Measurements from ENCODE around the gene NT5DC3.
"Not testable (repeated sequence)": the region's sequence is repeated elsewhere in the genome, so short reads cannot be mapped to it uniquely, and the experiment has no call there.

Gene NT5DC3

DNA sequence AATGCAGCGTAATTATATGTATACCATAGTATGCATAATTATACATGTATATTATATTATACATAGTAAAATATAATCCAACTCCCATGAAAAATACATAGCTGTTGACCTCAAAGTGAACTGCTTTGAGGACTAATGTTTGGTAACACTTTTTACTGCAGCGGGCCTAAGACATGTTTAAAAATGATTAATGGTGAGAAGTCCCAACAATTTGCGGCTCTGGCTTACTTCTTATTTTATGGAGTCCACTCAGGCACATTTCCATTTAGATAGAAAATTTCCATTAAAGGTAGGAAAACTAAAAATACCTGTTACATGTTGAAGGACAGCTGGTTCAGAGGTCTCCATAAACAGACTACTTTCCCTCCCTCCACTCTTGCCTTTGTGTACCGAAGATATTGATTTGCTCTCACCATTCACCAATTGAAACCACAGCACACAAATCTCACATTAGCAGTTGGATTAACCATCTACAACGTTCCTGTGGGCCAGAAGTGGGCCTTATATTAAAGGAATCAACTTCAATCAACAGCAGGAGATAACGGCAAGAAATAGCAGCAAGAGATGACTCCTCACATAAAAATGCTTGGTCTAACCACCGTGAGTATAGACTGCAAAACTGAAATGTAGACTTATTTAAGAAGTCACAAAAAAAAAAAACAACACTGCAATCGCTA, 14.1 kb upstream of the NT5DC3 start:
- DNase-seq: no peak

DNA sequence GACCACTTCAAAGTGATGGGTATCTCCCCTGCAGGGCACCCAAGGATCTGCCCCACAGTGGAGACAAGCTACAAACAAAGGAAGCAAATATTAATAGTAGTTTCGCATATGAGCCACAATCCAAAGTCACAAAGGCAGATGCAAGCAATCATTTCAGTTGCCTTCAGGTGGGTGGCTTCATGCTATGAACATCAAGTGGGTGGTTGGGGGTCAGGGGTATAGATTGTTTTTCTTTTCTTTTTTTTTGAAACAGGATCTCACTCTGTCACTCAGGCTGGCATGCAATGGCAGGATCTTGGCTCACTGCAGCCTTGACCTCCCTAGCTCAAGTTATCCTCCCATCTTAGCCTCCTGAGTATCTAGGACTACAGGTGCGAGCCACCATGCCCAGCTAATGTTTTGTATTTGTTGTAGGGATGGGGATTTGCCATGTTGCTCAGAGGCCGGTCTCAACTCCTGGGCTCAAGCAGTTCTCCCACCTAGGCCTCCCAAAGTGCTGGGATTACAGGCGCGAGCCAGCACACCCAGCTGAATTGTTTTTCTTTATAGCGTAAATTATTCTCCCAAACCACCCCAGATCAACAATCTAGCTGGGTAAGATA, 13.4 kb upstream of the NT5DC3 start:
- DNase-seq: no peak

DNA sequence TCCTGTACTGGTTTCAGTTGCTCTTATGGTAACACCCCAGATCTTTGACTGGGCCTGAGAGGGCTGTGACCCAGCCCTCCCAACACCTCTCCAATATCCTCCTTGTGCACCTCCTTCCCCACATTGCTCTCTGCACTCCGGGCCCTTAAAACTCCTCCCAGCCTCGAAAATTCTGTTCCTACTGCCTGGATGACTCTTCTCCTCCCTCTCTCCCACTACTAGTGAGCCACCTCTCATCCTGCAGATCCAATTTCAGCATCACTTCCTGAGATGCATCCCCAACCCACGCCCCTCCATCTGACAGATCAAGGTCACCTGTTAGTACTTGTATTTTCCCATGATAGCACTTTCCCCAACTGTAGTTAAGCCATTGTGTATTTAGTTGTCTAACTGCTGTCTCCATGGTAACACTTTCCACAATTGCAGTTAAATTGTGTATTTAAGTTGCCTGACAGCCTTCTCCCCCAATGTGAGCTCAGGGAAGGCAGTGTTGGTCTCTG, 11.5 kb upstream of the NT5DC3 start:
- DNase-seq: no peak

DNA sequence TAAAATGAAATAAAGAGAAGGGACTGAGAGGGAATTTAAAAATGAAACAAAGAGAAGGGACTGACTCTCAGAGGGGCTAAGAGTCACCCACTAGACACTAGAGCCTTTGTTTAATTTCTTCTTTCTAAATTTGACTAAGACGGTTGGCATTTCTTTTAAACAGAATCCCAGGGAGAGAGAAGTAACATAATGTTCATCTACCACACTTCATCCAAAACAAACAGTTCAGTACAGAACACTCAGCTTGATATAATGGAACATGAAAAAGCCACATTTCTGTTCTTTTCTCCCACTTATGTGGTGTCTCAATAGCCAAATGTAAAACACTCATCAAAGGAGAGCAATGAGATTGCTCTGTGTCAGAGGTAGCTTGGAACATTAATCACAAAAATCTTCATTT, 10.1 kb upstream of the NT5DC3 start:
- DNase-seq: no peak

DNA sequence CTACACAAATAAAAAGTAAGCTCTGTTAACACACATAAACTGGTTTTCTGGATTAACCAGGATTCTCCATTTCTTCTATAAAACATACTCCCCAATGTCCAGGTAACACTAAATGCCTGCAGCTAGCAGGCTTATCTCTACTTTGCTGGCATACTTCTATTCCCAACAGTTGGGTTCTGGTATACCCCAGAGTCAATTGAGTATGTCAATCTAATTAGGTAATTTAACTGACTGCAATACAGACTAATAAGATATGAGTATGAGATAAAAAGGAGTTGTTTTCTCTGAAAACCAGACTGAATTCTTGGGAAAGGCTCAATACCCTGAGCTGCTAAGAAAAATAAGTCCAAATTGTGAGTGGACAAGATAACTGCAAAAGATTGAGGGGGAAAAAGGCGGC, 9.4 kb upstream of the NT5DC3 start:
- no peak for DNase-seq

DNA sequence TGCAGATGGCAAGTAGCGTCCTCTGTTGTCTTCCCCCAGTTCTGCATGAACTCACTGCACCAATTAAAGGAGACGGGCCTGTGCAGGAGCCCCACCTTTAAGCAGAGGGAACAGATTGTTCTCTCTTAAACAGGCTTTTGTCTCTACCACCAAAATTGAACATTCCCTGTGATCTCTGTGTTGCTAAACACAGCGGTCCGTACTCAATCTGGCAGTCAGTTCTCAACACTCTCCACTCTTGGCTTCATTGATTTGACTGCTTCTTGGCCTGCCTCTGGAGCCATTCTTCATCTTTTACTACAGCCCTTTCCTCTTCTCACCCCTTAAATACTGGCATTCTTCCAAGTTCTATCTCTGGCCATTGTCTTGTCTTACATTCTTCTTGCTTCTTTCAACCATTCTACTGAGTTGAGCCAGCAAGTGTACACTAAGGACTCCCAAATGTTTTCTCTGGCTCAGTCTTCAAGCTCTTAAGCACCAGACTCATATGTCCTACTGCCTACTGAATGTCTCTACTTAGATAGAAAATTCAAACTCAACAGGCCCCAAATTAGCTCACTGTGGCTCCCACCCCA, 8.0 kb upstream of the NT5DC3 start:
- DNase-seq: no peak

DNA sequence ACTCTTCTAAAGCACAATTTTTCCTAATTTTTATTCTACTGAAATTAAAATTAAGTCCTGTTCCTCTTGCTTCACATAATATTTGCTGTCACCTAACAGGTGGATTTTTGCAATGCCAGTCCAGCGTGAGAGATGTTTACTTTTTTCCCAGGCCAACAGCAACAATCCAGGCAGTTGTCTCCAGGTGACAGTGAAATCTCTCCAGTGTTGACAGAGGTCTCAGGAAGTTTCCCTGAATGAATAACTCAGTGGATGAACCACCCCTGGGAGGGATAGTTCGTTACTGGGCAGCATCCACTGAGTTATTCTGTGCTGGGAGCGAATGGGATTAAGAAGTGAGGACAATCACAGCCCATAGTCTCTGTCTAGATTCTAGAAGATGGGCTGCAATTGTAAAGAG, 7.1 kb upstream of the NT5DC3 start:
- DNase-seq: no peak

DNA sequence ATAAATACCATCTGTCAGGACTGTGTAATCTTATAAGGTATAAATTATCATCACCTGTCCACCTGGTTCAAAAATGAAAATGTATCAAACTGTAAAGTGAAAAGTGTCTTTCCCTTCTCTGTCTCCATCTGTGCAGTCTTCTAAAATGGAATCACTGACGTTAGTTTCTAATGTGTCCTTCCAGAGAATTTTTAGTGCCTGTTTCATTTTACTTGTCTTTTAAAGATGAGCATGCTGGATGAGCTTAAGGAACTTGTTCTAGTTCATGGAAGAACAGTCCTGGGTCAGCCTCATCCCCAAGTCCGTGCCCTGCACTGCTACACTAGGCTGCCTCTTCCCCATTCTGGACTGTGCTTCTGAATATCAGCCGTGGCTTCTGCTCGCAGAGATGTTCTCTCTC, 5.4 kb upstream of the NT5DC3 start:
- DNase-seq: no peak

DNA sequence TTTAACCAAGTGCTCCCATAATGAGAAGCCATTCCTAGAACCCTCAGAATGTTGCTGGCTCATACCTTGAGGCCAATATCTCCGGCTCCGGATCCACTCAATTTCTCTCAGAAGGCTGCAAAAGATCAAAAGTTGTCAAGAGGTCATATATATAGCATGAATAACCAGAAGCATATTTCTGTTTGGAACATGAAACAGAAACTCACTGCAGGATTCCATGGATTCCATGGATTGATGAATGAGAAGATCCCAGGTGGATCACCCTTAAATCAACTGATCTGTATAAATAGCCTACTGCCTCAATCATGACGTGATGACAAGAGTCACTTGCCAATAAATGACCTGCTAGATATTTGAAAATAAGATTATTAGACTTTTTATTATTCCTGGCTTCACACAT, 3.3 kb upstream of the NT5DC3 start:
- no peak for DNase-seq

DNA sequence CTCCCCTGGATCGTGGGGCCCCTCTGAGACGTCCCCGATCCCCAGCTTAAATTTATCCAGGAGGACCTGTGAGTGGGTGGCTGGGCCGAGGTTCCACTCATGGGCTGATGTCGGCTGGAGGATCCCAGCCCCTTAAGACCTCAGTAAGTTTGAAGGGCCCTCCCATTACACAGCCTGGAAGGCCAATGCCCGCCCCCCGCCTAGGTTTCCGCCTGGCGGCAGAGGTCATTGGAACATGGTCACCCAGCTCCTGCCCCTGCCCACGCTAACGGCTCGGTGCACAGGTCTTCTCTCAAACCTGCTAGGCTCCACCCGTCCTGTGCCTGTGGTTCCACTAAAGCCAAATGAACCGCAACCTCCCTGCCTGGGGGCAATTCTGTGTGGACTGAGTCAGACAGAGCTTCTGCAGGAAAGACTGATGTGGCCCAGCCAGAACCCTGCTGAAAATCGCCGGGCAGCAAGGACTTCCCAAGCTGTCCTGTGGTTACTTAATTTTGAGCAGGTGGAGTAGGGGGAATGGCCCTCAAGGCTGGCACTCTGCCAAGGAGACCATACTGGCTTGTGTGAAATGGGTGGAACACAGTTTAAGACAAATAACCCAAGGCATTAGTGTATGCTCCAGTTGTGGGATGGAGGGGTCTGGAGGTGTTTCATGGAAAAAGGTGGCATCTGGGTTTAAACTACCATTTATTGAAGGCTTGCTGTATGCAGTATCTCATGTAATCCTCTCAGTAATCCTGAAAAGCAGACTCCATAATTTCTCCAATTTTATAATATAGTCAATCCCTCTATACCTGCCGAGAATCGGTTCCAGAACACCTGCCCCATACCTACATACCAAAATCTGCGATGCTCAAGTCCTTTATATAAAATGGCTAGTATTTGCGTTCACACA, 903 bp upstream of the NT5DC3 start:
- DNase-seq: no peak

DNA sequence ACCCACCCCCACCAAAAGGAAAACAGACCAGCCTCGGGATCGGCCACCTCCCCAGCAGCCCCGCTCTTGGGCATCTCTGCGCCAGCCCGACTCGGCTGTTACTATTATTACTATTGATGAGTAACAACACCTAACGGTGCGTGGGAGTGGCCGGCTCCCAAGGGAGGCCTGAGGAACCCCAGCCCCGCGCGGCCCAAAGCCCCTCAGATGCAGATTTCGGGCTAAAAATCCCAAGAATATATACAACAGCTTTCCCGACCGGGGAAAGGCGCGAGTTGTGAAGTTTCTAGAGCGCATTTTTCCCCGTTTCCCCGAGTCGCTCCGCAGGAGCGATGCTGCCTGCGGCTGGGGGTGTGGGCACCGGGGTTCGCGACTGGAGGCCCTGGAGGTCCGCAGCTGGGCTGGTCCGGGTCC, 565 bp downstream of the NT5DC3 start:
- no peak for DNase-seq

DNA sequence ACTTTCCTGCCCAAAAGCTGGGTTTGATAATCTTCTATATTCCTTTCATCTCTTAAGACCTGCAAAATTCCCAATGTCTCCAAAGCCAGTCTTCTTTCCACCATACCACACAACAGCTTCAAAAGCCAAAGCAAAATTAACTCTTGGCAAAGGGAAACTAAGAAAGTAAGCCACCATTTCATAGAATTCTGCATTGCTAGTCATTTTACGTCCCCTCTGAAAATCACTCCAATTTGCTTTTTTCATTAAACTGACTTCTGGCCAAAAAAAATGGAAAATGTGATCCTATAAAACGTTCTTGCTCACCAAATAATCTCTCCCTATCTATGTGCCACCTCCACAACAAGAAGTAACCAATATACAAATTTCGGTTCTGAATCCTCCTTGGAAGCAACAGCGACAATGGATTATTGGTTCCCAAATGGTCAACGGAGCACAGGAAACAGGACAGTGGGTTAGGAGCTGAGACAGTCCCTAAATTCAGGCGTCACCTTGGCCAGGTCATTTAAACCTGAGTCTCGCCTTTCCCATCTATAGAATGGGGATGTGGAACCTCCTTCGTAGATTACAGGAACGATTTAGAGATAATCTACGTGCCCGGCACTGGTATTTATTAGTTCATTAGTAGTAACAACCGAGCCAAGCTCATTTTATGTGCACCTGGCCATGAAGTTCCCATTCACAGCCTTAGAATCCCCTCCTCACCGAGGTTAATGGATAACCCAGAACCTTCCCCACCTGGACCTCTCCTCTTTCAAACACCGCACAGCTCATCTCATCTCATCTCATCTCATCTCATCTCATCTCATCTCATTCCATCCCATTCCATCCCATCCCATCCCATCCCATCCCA, 1.2 kb downstream of the NT5DC3 start:
- DNase-seq: no peak

DNA sequence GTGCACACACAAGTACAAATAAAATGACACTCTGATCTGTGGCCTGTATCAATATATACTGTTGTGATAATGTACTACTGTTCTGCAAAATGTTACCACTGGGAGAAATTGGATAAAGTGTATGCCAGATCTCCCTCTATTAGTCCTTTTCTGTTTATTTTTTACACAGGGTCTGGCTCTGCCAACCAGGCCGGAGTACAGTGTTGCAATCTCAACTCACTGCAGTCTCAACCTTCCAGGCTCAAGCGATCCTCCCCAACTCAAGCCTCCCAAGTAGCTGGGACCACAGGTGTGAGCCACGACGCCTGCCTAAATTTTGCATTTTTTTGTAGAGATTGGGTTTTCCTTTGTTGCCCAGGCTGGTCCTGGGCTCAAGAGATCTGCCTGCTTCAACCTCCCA, 1.9 kb downstream of the NT5DC3 start:
- DNase-seq: no peak

DNA sequence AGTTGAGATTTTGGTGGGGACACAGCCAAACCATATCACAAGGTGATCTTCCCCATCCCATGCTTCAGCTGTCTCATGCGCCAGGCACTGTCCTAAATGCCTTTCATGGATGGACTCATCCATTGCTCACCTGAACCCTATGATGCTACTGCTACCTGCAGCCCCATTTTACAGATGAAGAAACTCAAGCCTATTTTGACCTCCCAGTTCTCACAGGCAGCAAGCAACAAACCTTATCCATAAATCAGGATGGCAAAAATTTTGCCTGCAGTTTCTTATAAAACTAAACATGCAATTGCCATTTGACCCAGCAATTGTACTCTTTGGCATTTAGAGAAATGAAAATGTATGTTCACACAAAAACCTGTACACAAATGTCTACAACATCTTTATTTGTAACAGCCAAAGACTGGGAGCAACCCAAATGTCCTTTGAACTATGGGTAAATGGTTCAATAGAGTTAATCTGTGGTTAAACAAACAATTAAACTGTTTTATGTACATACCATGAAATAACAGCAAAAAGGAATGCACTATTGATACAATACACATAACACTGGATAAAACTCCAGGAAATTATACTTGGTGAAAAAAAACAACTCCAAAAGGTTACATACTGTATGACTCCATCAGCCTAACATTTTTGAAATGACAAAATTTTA, 2.6 kb downstream of the NT5DC3 start:
- DNase-seq: no peak

DNA sequence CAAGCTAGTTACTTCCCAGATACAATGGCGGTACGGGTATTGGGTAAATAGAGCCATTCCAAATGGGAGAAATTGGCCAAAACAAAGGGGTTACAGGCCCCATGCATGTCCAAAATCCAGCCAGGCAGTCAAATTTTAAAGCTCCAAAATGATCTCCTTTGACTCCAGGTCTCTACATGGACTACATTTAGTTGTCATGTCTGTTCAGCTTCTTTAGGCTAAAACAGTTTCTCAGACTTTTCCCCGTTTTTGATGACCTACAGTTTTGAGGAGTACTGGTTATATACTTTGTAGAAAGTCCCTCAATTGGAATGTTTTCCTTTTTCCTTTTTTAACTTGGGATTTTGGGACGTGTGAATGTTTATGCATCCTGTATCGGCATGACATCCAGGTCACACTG, 4.7 kb downstream of the NT5DC3 start:
- DNase-seq: no peak

DNA sequence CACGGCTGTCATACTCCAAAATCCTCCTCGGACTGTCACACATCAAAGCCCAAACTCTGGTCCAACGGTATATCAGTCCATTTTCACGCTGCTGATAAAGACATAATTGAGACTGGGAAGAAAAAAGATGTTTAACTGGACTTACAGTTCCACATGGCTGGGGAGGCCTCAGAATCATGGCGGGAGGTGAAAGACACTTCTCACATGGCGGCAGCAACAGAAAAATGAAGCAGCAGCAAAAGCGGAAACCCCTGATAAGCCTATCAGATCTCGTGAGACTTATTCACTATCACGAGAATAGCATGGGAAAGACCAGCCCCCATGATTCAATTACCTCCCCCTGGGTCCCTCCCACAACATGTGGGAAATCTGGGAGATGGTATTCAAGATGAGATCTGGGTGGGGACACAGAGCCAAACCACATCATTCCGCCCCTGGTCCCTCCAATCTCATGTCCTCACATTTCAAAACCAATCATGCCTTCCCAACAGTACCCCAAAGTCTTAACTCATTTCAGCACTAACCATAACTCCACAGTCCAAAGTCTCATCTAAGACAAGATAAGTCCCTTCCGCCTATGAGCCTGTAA, 5.2 kb downstream of the NT5DC3 start:
- DNase-seq: not testable (repeated sequence)

DNA sequence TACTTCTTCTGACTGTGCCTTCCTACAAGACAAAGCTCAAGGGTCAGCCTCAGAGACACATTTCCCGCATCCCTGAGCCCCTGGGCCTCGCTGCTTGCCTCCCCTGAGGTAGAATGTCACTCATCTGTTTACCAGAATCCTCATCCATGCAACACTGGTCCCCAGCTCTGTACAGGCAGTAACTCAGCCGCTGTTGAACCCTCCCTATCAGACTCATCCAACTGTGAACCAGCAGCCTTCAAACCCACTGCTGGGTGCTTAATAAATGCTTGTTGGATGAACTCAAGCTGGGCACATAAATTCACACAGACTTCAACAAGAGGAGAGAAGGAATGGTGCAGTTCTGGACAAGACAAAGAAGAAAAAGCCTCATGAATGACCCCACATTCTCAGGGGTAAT, 6.1 kb downstream of the NT5DC3 start:
- no peak for DNase-seq

DNA sequence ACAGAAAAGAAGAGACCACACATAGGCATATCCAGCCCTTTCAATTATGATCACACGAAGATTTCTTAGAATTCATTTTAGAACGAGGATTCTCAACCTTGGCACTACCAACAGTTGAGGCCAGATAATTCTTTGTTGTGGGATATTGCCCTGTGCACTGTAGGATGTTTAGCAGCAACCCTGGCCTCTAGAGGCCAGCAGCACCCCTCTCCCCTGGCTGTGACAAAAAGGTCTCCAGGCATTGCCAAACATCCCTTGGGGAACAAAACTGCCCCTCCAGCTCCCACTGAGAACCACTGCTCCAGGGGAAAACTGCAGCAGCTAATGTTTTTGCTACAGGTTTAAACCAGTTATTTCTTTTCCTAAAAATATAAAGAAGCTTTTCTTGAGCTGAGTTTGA, 7.1 kb downstream of the NT5DC3 start:
- DNase-seq: no peak

DNA sequence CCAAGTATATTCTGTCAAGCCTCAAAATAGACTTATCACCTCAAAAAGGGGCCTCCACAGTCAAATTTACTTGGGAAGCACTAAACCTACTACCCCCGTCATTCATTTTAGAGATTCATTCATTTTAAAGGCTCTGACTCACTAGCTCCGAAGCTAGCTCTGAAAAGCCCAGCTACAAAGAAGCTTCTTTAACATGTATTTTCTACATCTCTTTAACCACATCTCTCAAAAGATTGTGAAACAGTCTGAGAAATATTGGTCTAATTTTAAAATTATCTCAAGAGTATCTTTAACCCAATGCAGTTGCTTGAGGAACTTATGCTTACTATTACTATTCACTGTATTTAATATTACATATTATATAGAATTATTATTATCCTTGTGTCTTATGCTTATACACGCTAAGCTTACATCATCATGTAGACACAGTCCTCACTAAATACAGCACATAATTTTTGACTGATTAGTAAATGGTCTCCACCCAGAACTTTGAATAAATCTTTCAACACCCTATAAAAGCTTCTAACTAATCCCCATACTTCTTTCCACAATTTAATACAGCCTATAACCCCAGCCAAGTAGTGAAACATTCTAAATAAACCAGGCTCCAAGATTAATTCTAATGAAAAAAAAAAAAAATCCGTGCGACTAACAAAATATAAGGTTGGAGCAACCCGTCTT, 7.8 kb downstream of the NT5DC3 start:
- no peak for DNase-seq

DNA sequence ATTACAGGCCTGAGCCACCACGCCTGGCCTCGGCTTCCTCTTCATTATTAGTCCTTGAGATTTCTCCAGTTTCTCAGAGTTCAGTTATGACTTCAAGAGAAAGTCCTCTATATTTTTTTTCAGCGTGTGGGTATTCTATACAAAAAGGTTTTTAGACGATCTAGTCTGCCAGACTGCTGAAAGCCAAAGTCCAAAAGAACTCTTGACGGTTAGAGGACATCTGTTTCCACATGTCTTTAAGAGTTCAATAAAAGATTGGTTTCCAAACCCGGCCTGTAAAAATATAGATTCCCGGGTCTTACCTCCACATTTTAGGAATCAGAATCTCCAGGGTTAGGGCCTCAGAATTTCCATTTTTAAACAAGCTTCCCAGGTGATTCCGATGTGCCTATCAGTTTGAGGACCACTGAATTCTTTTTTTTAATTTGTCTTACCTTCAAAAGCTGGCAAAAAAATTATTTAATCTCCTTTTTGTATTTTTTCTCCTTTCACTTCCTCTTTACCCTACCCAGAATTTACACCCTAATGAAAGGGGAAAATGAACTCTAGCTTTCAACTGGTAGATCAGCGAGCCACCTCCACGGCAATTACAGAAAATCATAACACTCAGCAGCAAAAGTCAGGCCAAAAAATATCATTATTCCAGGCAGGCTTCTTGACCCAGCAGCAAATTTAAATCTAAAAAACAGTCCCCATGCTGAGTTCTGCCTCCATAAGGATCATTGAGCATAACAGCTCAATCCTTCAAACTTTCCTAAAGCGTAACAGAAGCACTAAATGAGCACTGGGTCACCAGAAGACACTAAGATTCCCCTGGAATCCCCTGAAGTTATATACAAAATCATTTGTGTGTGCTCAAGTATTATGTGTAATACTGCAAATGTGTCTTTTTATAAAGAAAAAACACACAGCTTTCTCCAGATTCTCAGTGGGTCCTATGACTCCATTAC, 8.7 kb downstream of the NT5DC3 start:
- DNase-seq: no peak
